HEK293 (cell line): ENCODE measurements around the gene GRN.

Experiments
- CTCF ChIA-PET: fragments of 350-600 bp; formaldehyde crosslinking; extraction: SDS; loops from one replicate; lab custom pipeline; 2021; ENCODE audit warnings: antibody characterized with exemption; lab: Yijun Ruan, JAX
- POLR2A ChIA-PET: fragments of 300-600 bp; formaldehyde crosslinking; extraction: SDS; loops from one replicate; lab custom pipeline; 2020; ENCODE audit warnings: antibody characterized with exemption, inconsistent platforms; lab: Yijun Ruan, JAX
- H3K27ac ChIP-seq: fragments of 200-500 bp; sonication (Bioruptor generic); 2 replicates; pipeline ENCODE4 v1.5.1; 2014; ENCODE audit warnings: low read depth, low read length, control low read depth, inconsistent platforms; ENCODE audit errors: extremely low read depth
- H3K36me3 ChIP-seq, 2 experiments: fragments of 200-500 bp in 1 of 2; sonication (Bioruptor generic) in 1 of 2; 1 replicate in 1 of 2; 2 replicates in 1 of 2; pipeline ENCODE4 v1.5.1; 2014 to 2017; ENCODE audit warnings: inconsistent platforms in 2 of 2, low read length in 2 of 2; ENCODE audit not compliant: control insufficient read depth in 2 of 2, insufficient read depth in 1 of 2
- H3K4me1 ChIP-seq: fragments of 200-500 bp; sonication (Bioruptor generic); 2 replicates; pipeline ENCODE4 v1.5.1; 2014; ENCODE audit warnings: mild to moderate bottlenecking, low read length, inconsistent platforms; ENCODE audit not compliant: control insufficient read depth, insufficient read depth
- H3K4me3 ChIP-seq: 2 replicates; pipeline ENCODE4 v1.5.1; 2011; ENCODE audit warnings: low read depth, mild to moderate bottlenecking, control low read depth, low read length, moderate library complexity
- H3K9me3 ChIP-seq: fragments of 200-500 bp; sonication (Bioruptor generic); 2 replicates; pipeline ENCODE4 v1.5.1; 2014; ENCODE audit warnings: low read depth, low read length, inconsistent platforms; ENCODE audit not compliant: control insufficient read depth, insufficient read depth
- ATF2 ChIP-seq: fragments of 450-650 bp; formaldehyde crosslinking; IDR thresholded peaks from 2 replicates; pipeline ENCODE4 v1.5.1; 2016; ENCODE audit warnings: missing biosample characterization, missing genetic modification characterization, low read depth
- BCL11A ChIP-seq: fragments of 450-650 bp; formaldehyde crosslinking; IDR thresholded peaks from 2 replicates; pipeline ENCODE4 v1.5.1; 2016; ENCODE audit warnings: low read depth, missing biosample characterization, missing genetic modification characterization
- KLF10 ChIP-seq: fragments of 450-650 bp; IDR thresholded peaks from 2 replicates; pipeline ENCODE4 v1.5.1; 2018; ENCODE audit warnings: missing biosample characterization, mild to moderate bottlenecking, missing genetic modification characterization
- KLF16 ChIP-seq: fragments of 450-650 bp; formaldehyde crosslinking; IDR thresholded peaks from 2 replicates; pipeline ENCODE4 v1.5.1; 2017; ENCODE audit warnings: missing biosample characterization, missing genetic modification characterization
- KLF17 ChIP-seq: fragments of 450-650 bp; formaldehyde crosslinking; IDR thresholded peaks from 2 replicates; pipeline ENCODE4 v1.5.1; 2016; ENCODE audit warnings: missing biosample characterization, missing genetic modification characterization
- MZF1 ChIP-seq: fragments of 450-650 bp; formaldehyde crosslinking; IDR thresholded peaks from 2 replicates; pipeline ENCODE4 v1.5.1; 2017; ENCODE audit warnings: missing biosample characterization, missing genetic modification characterization, borderline replicate concordance
- PRDM10 ChIP-seq: fragments of 450-650 bp; formaldehyde crosslinking; IDR thresholded peaks from 2 replicates; pipeline ENCODE4 v1.5.1; 2016; ENCODE audit warnings: missing biosample characterization, missing genetic modification characterization
- TRIM28 ChIP-seq: IDR thresholded peaks from 2 replicates; pipeline ENCODE4 v1.6.1; 2011; ENCODE audit warnings: low read length, control low read depth, borderline replicate concordance
- ZBTB17 ChIP-seq: fragments of 450-650 bp; formaldehyde crosslinking; IDR thresholded peaks from 2 replicates; pipeline ENCODE4 v1.5.1; 2016; ENCODE audit warnings: missing biosample characterization, missing genetic modification characterization
- ZBTB26 ChIP-seq: fragments of 450-650 bp; formaldehyde crosslinking; optimal IDR thresholded peaks from 2 replicates; pipeline ENCODE3; 2016; ENCODE audit warnings: missing biosample characterization, mild to moderate bottlenecking, missing genetic modification characterization
- ZFHX2 ChIP-seq: fragments of 450-650 bp; formaldehyde crosslinking; conservative IDR thresholded peaks from 2 replicates; pipeline ENCODE4 v1.5.1; 2016; ENCODE audit warnings: missing biosample characterization, missing genetic modification characterization
- ZFP3 ChIP-seq: fragments of 450-650 bp; formaldehyde crosslinking; IDR thresholded peaks from 2 replicates; pipeline ENCODE4 v1.5.1; 2016; ENCODE audit warnings: low read depth, missing biosample characterization, missing genetic modification characterization
- ZNF112 ChIP-seq: fragments of 450-650 bp; formaldehyde crosslinking; IDR thresholded peaks from 2 replicates; pipeline ENCODE4 v1.5.0; 2017; ENCODE audit warnings: missing biosample characterization, missing genetic modification characterization
- ZNF184 ChIP-seq: fragments of 450-650 bp; IDR thresholded peaks from 2 replicates; pipeline ENCODE4 v1.5.1; 2018; ENCODE audit warnings: missing biosample characterization, mild to moderate bottlenecking, missing genetic modification characterization
- ZNF266 ChIP-seq: fragments of 450-650 bp; formaldehyde crosslinking; IDR thresholded peaks from 2 replicates; pipeline ENCODE4 v1.5.1; 2016; ENCODE audit warnings: missing biosample characterization, missing genetic modification characterization, low read depth
- ZNF292 ChIP-seq: fragments of 450-650 bp; formaldehyde crosslinking; IDR thresholded peaks from 2 replicates; pipeline ENCODE4 v1.5.1; 2016; ENCODE audit warnings: low read depth, missing biosample characterization, missing genetic modification characterization, borderline replicate concordance
- ZNF335 ChIP-seq: fragments of 450-650 bp; formaldehyde crosslinking; conservative IDR thresholded peaks from 2 replicates; pipeline ENCODE4 v1.5.1; 2016; ENCODE audit warnings: missing biosample characterization, missing genetic modification characterization
- ZNF391 ChIP-seq: fragments of 450-650 bp; formaldehyde crosslinking; IDR thresholded peaks from 2 replicates; pipeline ENCODE4 v1.5.1; 2016; ENCODE audit warnings: low read depth, missing biosample characterization, missing genetic modification characterization, borderline replicate concordance
- ZNF394 ChIP-seq: fragments of 450-650 bp; formaldehyde crosslinking; IDR thresholded peaks from 2 replicates; pipeline ENCODE4 v1.5.1; 2016; ENCODE audit warnings: missing biosample characterization, missing genetic modification characterization, mild to moderate bottlenecking, moderate library complexity, borderline replicate concordance
- ZNF501 ChIP-seq: fragments of 450-650 bp; formaldehyde crosslinking; IDR thresholded peaks from 2 replicates; pipeline ENCODE4 v1.5.1; 2016; ENCODE audit warnings: missing biosample characterization, missing genetic modification characterization
- ZNF513 ChIP-seq: fragments of 450-650 bp; IDR thresholded peaks from 2 replicates; pipeline ENCODE4 v1.5.1; 2018; ENCODE audit warnings: missing biosample characterization, missing genetic modification characterization
- ZNF514 ChIP-seq: fragments of 450-650 bp; formaldehyde crosslinking; IDR thresholded peaks from 2 replicates; pipeline ENCODE4 v1.5.1; 2016; ENCODE audit warnings: missing biosample characterization, missing genetic modification characterization
- ZNF629 ChIP-seq: fragments of 450-650 bp; formaldehyde crosslinking; IDR thresholded peaks from 2 replicates; pipeline ENCODE4 v1.5.1; 2017; ENCODE audit warnings: missing biosample characterization, missing genetic modification characterization
- ZNF660 ChIP-seq: fragments of 450-650 bp; IDR thresholded peaks from 2 replicates; pipeline ENCODE4 v1.5.1; 2018; ENCODE audit warnings: missing biosample characterization, mild to moderate bottlenecking, missing genetic modification characterization
- ZNF792 ChIP-seq: fragments of 450-650 bp; formaldehyde crosslinking; IDR thresholded peaks from 2 replicates; pipeline ENCODE4 v1.5.1; 2016; ENCODE audit warnings: missing biosample characterization, missing genetic modification characterization

GRN gene

GRCh38 chr17:44324571-44325275 lies 20.4 kb upstream of the GRN start, which contains the start of gene SLC25A39 (continued):
- peak; percentile 41; the same call in 1 of the 2 replicates for TF ChIP-seq ZNF513
- no peak for TF ChIP-seq ATF2 (tag by site-specific recombination)
- TF ChIP-seq ZNF394 = peak; percentile 87
- no peak for TF ChIP-seq MZF1 (tag by site-specific recombination)
- peak; percentile 69 for TF ChIP-seq ZFHX2 (tag by site-specific recombination)
- TF ChIP-seq KLF16 = 0 out of 2 replicates have a peak, but pooled peaks have one; percentile 14
- 0 out of 2 replicates have a peak, but pooled peaks have one; percentile 36 for TF ChIP-seq ZNF391 (tag by site-specific recombination)
- TF ChIP-seq ZNF112 = no peak
- no peak for TF ChIP-seq ZNF514 (tag by site-specific recombination)
- TF ChIP-seq ZNF660 (tag by site-specific recombination) = peak; percentile 78; the same call in 1 of the 2 replicates
- 0 out of 2 replicates have a peak, but pooled peaks have one; percentile 28 for TF ChIP-seq BCL11A (tag by site-specific recombination)
- peak; percentile 57 for TF ChIP-seq ZBTB17
- TF ChIP-seq PRDM10 (tag by site-specific recombination) = peak; percentile 31; the same call in 1 of the 2 replicates
- TF ChIP-seq ZFP3 (tag by site-specific recombination) = no peak
- TF ChIP-seq KLF10 (tag by site-specific recombination) = peak; percentile 74; the same call in 1 of the 2 replicates
- TF ChIP-seq ZNF629 = 0 out of 2 replicates have a peak, but pooled peaks have one; percentile 3

- CTCF ChIA-PET = interaction anchor here (0.6 to 1.3 kb wide), 10 partner anchors 23 to 155 kb away, joined by 3 to 5 read pairs (median 3); partner anchors contain the start of gene ITGA2B
- TF ChIP-seq ZNF792 (tag by site-specific recombination) (no peak), ZNF184 (tag by site-specific recombination) (no peak), ZNF292 (no peak), ZBTB26 (tag by site-specific recombination) (peak; percentile 39), ZNF266 (no peak), ZNF335 (peak; percentile 70), ZNF501 (no peak), TRIM28 (no peak), KLF17 (tag by site-specific recombination) (no peak)
Observed at GRCh38 chr17:44326861-44327444, 18.1 kb upstream of the GRN start.

More at GRCh38 chr17:44326861-44327444, 18.1 kb upstream of the GRN start:
- Histone ChIP-seq H3K27ac (no peak overlapping the region), H3K9me3 (no peaks in the 10 kb centered on the region), H3K36me3 (peaks cover 1 to 7% of the 10 kb centered on the region in 2 experiments; a peak in 2 of 3 replicates), H3K4me3 (no peak overlapping the region), H3K4me1 (peaks cover 7% of the 10 kb centered on the region)
- POLR2A ChIA-PET = interaction anchor here (0.5 to 1.3 kb wide), 16 partner anchors 8 to 243 kb away, joined by 3 to 13 read pairs (median 4); partner anchors contain the start of genes ATXN7L3, FAM171A2, GRN and HDAC5
